Brain microvascular endothelial cell (primary cell): Measurements from ENCODE around the gene CRYBG1.
"Not testable (repeated sequence)": the region's sequence is repeated elsewhere in the genome, so short reads cannot be mapped to it uniquely, and the experiment has no call there.

Source experiments
- DNase-seq: peaks from one replicate; pipeline ENCODE4 v3.0.0-alpha.2; 2020
- H3K27ac ChIP-seq: fragments of 250-450 bp; sonication (Bioruptor Pico); 2 replicates; pipeline ENCODE4 v1.5.1; 2020; ENCODE audit warnings: mild to moderate bottlenecking, moderate library complexity
- H3K27me3 ChIP-seq: fragments of 250-450 bp; sonication (Bioruptor Pico); replicated peaks from 2 replicates; pipeline ENCODE4 v1.5.1; 2020; ENCODE audit warnings: mild to moderate bottlenecking
- H3K36me3 ChIP-seq: fragments of 250-450 bp; sonication (Bioruptor Pico); replicated peaks from 2 replicates; pipeline ENCODE4 v1.5.1; 2020; ENCODE audit warnings: mild to moderate bottlenecking
- H3K4me3 ChIP-seq: 2 replicates; pipeline ENCODE4 v1.5.1; 2011; ENCODE audit warnings: low read depth, mild to moderate bottlenecking, control low read depth, low read length, moderate library complexity
- in situ Hi-C: cut with HindIII; loops from 2 replicates; pipeline ENCODE4 v1.10.0; 2017; ENCODE audit warnings: low sequenced_read_pairs, low pct_ligation_motif_present
- TF ChIP-seq, protein P1 (sequence below): IDR thresholded peaks from 2 replicates; pipeline ENCODE4 v1.5.1; 2011; ENCODE audit warnings: low read depth, mild to moderate bottlenecking, moderate library complexity, low read length, control low read depth, inconsistent platforms; ENCODE audit errors: missing control alignments

The CRYBG1 gene

DNA sequence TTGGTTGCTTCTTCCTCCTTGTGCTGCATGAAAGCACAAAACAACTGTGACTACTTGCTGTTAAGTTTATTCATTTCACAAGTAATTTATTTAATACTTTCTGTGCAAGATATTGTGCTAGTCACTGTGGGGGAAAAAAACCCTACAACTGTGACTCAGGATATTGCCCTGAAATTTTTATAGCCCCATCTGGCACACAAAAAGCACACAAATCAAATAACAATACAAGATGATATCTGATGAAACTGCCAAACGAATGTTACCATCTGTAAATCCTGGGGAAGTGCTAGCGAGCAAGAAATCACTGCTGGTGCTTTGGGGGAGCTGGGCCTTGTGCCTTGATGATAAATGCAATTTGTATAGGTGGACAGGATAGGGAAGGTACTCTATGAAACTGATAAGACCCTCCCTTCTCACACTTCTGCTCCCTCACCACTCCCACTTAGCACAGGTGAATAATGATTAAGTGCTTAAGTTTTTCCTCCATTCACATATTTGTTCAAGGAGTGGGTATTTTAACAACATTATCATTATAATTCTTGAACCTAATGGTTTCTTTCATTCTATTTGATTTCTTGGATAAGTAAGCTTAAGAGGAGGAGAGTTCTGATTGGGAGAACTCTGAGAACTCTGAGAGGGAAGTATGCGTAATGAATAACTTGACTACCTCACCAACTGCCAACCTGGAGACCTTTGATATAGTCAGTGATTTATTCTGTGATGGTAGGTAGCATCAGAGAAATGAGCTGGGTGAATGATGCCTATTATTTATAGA, 153.5 kb downstream of the CRYBG1 start:
- no peaks in the 10 kb centered on the region for H3K36me3 ChIP-seq
- H3K27ac ChIP-seq: no peak overlapping the region
- no peak overlapping the region for H3K4me3 ChIP-seq
- TF ChIP-seq, protein P1, sequence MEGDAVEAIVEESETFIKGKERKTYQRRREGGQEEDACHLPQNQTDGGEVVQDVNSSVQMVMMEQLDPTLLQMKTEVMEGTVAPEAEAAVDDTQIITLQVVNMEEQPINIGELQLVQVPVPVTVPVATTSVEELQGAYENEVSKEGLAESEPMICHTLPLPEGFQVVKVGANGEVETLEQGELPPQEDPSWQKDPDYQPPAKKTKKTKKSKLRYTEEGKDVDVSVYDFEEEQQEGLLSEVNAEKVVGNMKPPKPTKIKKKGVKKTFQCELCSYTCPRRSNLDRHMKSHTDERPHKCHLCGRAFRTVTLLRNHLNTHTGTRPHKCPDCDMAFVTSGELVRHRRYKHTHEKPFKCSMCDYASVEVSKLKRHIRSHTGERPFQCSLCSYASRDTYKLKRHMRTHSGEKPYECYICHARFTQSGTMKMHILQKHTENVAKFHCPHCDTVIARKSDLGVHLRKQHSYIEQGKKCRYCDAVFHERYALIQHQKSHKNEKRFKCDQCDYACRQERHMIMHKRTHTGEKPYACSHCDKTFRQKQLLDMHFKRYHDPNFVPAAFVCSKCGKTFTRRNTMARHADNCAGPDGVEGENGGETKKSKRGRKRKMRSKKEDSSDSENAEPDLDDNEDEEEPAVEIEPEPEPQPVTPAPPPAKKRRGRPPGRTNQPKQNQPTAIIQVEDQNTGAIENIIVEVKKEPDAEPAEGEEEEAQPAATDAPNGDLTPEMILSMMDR: no peak
- DNase-seq: no peak
- in situ Hi-C loops: no loop called here
- H3K27me3 ChIP-seq: peaks cover 17% of the 10 kb centered on the region

DNA sequence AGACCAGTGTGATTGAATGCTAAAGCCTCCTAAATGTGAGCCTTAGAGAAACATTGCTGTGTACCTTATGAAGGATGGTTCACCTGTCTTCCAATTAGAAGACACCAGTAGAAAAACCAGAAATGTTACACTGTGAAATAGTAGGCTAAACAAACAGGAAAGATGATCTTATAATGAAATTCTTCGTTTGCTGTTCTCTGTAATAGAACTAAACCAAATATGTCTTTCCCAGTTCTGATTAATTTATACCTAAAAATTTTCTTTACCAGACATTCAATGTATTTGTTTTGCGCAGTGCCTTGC, 154.0 kb downstream of the CRYBG1 start:
- no peak overlapping the region for H3K27ac ChIP-seq
- no peak for DNase-seq
- peaks cover 17% of the 10 kb centered on the region for H3K27me3 ChIP-seq
- H3K36me3 ChIP-seq: no peaks in the 10 kb centered on the region
- in situ Hi-C loops: no loop called here
- H3K4me3 ChIP-seq: no peak overlapping the region
- TF ChIP-seq, protein P1: no peak

DNA sequence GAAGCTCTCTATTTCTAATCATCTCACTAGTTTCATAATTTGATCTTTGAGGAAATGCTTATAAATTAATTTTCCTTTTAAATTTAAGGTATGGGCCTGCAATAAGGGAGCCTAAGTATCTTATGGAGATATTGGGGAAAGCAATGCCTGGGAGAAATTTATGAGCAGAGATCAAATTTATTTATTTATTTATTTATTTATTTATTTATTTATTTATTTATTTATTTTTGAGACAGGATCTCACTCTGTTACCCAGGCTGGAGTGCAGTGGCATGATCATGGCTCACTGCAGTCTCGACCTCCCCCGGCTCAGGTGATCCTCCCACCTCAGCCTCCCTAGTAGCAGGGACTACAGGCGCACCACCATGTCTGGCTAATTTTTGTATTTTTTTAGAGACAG, 155.1 kb downstream of the CRYBG1 start:
- H3K4me3 ChIP-seq, H3K27ac ChIP-seq, H3K36me3 ChIP-seq, DNase-seq, H3K27me3 ChIP-seq, in situ Hi-C loops: not testable (repeated sequence)

DNA sequence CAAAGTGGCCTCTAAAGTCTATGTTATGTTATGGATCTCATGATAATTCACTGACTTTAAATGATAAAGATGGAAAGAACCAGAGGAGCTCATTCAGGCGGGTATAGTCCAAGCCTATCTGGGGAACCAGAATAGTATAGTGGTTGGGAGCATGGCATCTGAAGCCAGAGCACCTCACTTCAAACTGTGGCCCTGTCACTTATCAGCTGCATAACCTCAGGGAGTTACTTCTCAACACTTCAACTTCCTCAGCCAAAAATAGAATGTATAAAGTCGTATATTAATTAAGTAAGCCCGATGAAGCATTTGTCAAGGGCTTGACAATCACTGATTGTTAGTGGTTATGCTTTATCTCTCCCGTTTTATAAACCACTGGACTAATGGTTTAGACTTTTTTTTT, 156.1 kb downstream of the CRYBG1 start:
- TF ChIP-seq, protein P1: no peak
- in situ Hi-C loops: no loop called here
- no peak overlapping the region for H3K27ac ChIP-seq
- H3K4me3 ChIP-seq: no peak overlapping the region
- H3K27me3 ChIP-seq: peaks cover 4% of the 10 kb centered on the region
- H3K36me3 ChIP-seq: no peaks in the 10 kb centered on the region
- no peak for DNase-seq

DNA sequence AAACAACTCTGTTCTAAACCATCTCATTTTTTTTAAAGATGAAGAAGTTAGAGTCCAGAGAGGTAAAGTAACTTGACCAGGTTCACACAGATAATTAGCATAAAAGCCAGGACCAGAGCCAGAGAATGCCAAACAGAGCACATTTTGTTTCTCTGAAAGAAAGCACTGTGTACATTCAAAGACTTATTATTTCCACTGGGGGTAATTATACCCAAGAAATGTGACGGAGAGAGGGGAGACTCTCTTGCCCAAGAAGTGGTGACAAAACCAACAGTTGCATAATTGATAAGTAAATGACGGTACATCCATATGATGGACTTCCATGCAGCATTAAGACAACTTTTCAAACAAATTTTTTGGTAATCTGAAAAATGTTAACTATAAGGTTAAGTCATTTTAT, 157.2 kb downstream of the CRYBG1 start:
- Histone ChIP-seq H3K27me3 (no peaks in the 10 kb centered on the region), H3K27ac (no peak overlapping the region), H3K4me3 (no peak overlapping the region), H3K36me3 (no peaks in the 10 kb centered on the region)
- in situ Hi-C loops: no loop called here
- TF ChIP-seq, protein P1: no peak
- no peak for DNase-seq

DNA sequence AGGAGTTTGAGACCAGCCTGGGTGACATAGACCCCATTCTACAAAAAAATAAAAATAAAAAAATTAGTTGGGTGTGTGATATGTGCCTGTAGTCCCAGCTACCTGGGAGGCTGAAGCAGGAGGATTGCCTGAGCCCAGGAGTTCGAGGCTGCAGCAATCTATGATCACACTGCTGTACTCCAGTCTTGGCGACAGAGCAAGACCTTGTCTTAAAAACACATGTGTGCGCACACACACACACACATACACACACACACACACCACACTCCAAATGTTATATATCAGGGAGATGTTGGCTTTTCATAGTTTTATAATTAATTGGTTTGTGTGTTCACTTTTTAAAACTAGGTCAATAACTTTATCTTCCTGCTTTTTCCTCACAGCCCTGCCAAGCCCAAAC, 158.2 kb downstream of the CRYBG1 start:
- no peaks in the 10 kb centered on the region for H3K36me3 ChIP-seq
- TF ChIP-seq, protein P1: no peak
- H3K27me3 ChIP-seq: no peaks in the 10 kb centered on the region
- no peak overlapping the region for H3K4me3 ChIP-seq
- no peak for DNase-seq
- in situ Hi-C loops: no loop called here
- no peak overlapping the region for H3K27ac ChIP-seq
